ENCODE results near the gene TTYH3. TPM values are rescaled to one million over a fixed set of nuclear protein-coding genes. Genes with fewer than 3 reads are reported as not detected.

Gene TTYH3
- polyA plus RNA-seq, 1 donor (not counting 4 experiments of a cell fraction or from before 2014, with no cell fraction given): 8.5 TPM

DNA sequence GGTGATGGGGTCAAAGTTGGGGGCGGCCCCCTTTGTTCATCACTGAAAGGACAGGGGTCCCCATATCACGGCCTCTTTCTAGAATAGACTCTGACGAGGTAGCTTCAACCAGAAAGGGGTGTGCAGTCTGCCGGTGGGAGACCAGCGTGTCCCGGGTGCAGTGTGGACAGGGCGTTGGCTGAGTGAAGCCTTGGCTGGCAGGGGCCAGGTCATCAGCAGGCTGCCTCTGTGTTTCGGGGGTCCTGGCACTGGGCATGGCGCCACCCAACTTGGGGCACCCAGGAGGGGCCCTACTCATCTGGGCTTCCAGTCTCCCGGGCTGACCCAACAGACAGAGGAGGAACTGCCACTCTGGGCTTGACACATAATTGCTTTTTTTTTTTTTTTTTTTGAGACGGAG is 52.7 kb downstream of the TTYH3 start:
- Histone ChIP-seq H3K27me3 (ENCODE audit: control insufficient read depth, extremely low read depth, insufficient read depth, low read length) (peaks cover 48% of the 10 kb centered on the region), H3K79me2 (ENCODE audit: control insufficient read depth, insufficient read depth, low read length) (no peaks in the 10 kb centered on the region), H4K20me1 (ENCODE audit: control insufficient read depth, extremely low read depth, insufficient read depth, low read length) (peaks cover 2% of the 10 kb centered on the region), H3K36me3 (ENCODE audit: control insufficient read depth in 2 of 2, extremely low read depth in 1 of 2, insufficient read depth in 2 of 2, low read length in 2 of 2) (no peaks in the 10 kb centered on the region), H3K27ac (ENCODE audit: control insufficient read depth, insufficient read depth, low read length) (no peak overlapping the region), H3K4me3 (ENCODE audit: control insufficient read depth in 2 of 3, extremely low read depth in 1 of 3, insufficient read depth in 2 of 3, low read depth in 1 of 3, low read length in 3 of 3) (no peak overlapping the region), H3K9me3 (ENCODE audit: control insufficient read depth, low read depth, low read length) (no peaks in the 10 kb centered on the region), H2AFZ (ENCODE audit: control insufficient read depth, low read length) (no peak overlapping the region), H3K9ac (ENCODE audit: control insufficient read depth, extremely low read depth, insufficient read depth, low read length) (no peak overlapping the region), H3K4me2 (ENCODE audit: control insufficient read depth, extremely low read depth, insufficient read depth, low read depth, low read length) (no peak overlapping the region), H3K4me1 (ENCODE audit: control insufficient read depth, extremely low read depth, insufficient read depth, low read length) (peaks cover 4% of the 10 kb centered on the region), H3K9me1 (ENCODE audit: control insufficient read depth, extremely low read depth, insufficient read depth, low read length) (no peaks in the 10 kb centered on the region)
- FAIRE-seq: no peak
- TF ChIP-seq, protein P1, sequence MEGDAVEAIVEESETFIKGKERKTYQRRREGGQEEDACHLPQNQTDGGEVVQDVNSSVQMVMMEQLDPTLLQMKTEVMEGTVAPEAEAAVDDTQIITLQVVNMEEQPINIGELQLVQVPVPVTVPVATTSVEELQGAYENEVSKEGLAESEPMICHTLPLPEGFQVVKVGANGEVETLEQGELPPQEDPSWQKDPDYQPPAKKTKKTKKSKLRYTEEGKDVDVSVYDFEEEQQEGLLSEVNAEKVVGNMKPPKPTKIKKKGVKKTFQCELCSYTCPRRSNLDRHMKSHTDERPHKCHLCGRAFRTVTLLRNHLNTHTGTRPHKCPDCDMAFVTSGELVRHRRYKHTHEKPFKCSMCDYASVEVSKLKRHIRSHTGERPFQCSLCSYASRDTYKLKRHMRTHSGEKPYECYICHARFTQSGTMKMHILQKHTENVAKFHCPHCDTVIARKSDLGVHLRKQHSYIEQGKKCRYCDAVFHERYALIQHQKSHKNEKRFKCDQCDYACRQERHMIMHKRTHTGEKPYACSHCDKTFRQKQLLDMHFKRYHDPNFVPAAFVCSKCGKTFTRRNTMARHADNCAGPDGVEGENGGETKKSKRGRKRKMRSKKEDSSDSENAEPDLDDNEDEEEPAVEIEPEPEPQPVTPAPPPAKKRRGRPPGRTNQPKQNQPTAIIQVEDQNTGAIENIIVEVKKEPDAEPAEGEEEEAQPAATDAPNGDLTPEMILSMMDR (optimal IDR thresholded peaks at IDR 0.05 in 1 of 3, IDR thresholded peaks at IDR 0.05 in 1 of 3, conservative IDR thresholded peaks at IDR 0.05 in 1 of 3; ENCODE audit: extremely low read depth in 1 of 3, insufficient read depth in 2 of 3, low read length in 3 of 3): no peak
- TF ChIP-seq EZH2 (IDR thresholded peaks at IDR 0.05; ENCODE audit: low read length): no peak
- no peak for DNase-seq (ENCODE audit: low read depth, low spot score)
- dilution Hi-C loops (cut with MboI; ENCODE audit: extremely low pct_ligation_motif_present, low sequenced_read_pairs): no loop called here

DNA sequence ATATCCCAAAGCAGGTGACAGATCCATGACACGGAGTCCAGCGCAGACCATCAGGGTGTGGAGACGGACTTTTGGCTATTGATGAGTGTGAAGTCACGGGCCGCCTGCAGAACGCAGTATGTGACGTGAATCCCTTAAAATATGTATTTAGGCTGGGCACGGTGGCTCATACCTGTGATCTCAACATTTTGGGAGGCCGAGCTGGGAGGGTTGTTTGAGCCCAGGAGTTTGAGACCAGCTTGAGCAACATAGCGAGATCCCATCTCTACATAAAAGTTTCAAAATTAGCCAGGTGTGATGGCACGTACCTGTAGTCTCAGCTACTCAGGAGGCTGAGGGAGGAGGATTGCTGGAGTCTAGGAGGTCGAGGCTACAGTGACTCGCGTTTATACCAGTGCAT is 54.3 kb downstream of the TTYH3 start:
- FAIRE-seq: no peak
- no peak for TF ChIP-seq EZH2 (IDR thresholded peaks at IDR 0.05; ENCODE audit: low read length)
- TF ChIP-seq, protein P1 (optimal IDR thresholded peaks at IDR 0.05 in 1 of 3, IDR thresholded peaks at IDR 0.05 in 1 of 3, conservative IDR thresholded peaks at IDR 0.05 in 1 of 3; ENCODE audit: extremely low read depth in 1 of 3, insufficient read depth in 2 of 3, low read length in 3 of 3): no peak
- dilution Hi-C loops (cut with MboI; ENCODE audit: extremely low pct_ligation_motif_present, low sequenced_read_pairs): no loop called here

More for the DNA sequence above, 54.3 kb downstream of the TTYH3 start:
- no peak for DNase-seq (ENCODE audit: low read depth, low spot score)
- peaks cover 9% of the 10 kb centered on the region for H3K4me1 ChIP-seq (ENCODE audit: control insufficient read depth, extremely low read depth, insufficient read depth, low read length)
- no peak overlapping the region for H3K9ac ChIP-seq (ENCODE audit: control insufficient read depth, extremely low read depth, insufficient read depth, low read length)
- no peak overlapping the region for H3K27ac ChIP-seq (ENCODE audit: control insufficient read depth, insufficient read depth, low read length)
- H3K36me3 ChIP-seq (ENCODE audit: control insufficient read depth in 2 of 2, extremely low read depth in 1 of 2, insufficient read depth in 2 of 2, low read length in 2 of 2): no peaks in the 10 kb centered on the region
- peaks cover 47% of the 10 kb centered on the region for H3K27me3 ChIP-seq (ENCODE audit: control insufficient read depth, extremely low read depth, insufficient read depth, low read length)
- no peak overlapping the region for H2AFZ ChIP-seq (ENCODE audit: control insufficient read depth, low read length)
- H3K4me3 ChIP-seq (ENCODE audit: control insufficient read depth in 2 of 3, extremely low read depth in 1 of 3, insufficient read depth in 2 of 3, low read depth in 1 of 3, low read length in 3 of 3): no peak overlapping the region
- no peaks in the 10 kb centered on the region for H3K9me3 ChIP-seq (ENCODE audit: control insufficient read depth, low read depth, low read length)
- H3K4me2 ChIP-seq (ENCODE audit: control insufficient read depth, extremely low read depth, insufficient read depth, low read depth, low read length): no peak overlapping the region
- no peaks in the 10 kb centered on the region for H3K79me2 ChIP-seq (ENCODE audit: control insufficient read depth, insufficient read depth, low read length)
- H3K9me1 ChIP-seq (ENCODE audit: control insufficient read depth, extremely low read depth, insufficient read depth, low read length): no peaks in the 10 kb centered on the region
- H4K20me1 ChIP-seq (ENCODE audit: control insufficient read depth, extremely low read depth, insufficient read depth, low read length): no peaks in the 10 kb centered on the region
